GM21619 (cell line): ENCODE results near the gene CHST12.

Experiments used
- ATAC-seq: cut with Tn5 transposase; IDR thresholded peaks from one replicate; pipeline ENCODE4 v1.9.1; 2021; ENCODE audit not compliant: unreplicated experiment

The CHST12 gene

GRCh38 chr7:2497065-2497464 is 93.7 kb downstream of the CHST12 start:
- no peak for ATAC-seq

DNA sequence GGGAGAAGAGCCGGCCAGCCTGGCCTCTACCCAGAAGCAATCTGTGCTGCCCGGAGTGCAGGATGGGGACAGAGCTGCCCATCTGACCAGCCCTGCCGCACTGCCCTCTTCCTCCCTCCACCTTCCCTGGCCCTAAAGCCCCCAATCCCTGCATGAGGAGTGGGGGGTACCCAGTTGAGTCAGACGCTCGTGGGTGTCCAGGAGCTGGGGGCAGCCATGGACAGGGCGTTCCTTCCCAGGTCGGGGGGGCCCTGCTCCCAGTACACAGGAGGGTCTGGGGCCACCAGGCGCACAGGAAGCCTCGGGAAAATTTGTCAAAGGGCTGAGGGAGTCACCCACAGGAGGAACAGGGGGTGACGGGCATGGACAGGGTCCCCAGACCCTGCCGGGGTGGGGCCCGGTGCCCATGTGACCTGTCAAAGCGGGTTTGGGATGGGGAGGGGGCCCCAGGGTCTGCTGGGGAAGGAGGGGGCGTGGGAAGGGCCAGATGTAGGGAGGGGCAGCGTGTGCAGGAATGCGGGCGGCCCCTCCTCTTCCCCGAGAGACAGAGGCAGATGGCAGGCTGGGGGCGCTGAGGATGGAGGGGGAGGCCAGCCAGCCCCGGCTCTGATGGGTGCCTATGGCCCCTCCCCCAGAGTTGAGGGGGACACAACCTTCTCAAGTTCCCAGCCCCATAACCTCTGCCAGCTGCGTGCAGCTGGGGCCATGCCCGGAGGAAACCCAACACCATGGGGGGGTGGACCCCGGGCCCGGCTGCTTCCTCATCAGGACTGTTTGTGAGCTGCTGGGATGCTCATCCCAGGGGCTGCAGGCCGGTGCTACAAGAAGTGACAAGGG is 94.3 kb downstream of the CHST12 start:
- ATAC-seq = no peak
